HG03571 (cell line): ENCODE results near the gene HRH3.

Source experiments
- ATAC-seq: cut with Tn5 transposase; IDR thresholded peaks from one replicate; pipeline ENCODE4 v1.9.1; 2021; ENCODE audit not compliant: unreplicated experiment

The HRH3 gene

DNA sequence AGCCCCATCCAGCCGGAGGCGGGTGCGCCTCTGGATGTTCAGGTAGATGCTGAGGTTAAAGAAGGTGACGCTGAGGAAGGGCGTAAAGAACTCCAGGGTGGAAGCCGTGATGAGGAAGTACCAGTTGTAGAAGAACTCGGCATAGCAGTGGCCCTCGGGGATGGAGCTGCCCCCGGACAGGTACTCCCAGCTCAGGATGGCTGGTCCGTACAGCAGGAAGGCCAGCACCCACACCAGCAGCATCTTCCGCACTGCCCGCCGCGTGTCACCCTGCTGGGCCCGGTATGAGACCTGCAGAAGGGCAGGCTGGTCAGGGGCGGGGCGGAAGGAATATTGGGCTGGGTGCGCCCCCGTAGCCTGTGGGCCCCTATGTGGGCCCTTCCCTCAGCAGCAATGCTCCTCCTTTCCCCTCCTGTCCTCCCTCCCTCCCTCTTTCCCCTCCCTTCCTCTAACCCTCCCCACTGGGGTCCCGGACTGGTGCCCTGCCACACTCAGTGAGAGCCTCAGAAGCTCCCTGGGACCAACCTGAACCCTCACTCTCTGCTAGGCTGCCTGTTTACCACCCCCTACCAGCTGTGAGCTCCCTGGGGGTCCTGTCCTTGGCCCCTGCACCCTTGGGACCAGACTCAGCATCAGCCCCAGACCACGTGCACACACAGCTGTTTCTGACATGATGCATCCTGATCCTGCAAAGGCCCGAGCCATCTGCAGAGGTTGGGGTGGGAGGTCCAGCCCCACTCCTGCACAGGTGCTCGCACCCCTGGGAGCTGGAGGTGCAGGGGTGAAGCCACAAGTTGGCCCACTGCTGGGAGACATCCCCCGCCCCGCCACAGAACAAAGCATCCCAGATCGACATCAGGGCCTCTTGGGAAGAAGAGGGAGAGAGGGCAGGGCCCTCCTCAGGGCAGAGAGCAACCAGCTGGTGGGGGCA lies 3.2 kb downstream of the HRH3 start:
- no peak for ATAC-seq

DNA sequence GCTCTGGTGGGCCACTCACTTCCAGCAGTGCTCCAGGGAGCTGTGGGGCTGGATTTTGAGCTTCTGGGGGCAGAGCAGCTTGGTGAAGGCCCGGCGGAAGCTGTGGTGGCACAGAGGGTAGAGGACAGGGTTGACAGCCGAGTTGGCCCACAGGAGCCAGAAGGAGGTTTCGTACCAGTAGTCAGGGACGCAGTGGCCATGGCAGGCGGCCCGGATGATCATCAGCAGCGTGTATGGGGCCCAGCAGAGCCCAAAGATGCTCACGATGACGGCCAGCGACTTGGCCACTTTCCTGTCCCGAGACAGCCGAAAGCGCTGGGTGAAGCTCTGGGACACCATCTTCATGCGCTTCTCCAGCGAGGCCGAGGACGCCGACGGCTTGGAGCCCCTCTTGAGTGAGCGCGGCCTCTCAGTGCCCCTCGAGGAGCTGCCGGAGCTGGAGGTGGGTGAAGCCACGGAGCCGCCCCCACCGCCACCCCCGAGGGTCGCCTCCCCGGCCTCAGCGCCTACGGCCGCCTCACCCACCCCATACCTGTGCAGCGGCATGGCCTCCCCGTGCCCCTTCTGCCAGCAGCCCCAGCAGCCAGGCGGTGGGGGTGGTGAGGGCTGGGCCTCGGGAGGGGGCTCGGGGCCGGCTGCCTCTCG lies 4.0 kb downstream of the HRH3 start:
- ATAC-seq, result no peak

DNA sequence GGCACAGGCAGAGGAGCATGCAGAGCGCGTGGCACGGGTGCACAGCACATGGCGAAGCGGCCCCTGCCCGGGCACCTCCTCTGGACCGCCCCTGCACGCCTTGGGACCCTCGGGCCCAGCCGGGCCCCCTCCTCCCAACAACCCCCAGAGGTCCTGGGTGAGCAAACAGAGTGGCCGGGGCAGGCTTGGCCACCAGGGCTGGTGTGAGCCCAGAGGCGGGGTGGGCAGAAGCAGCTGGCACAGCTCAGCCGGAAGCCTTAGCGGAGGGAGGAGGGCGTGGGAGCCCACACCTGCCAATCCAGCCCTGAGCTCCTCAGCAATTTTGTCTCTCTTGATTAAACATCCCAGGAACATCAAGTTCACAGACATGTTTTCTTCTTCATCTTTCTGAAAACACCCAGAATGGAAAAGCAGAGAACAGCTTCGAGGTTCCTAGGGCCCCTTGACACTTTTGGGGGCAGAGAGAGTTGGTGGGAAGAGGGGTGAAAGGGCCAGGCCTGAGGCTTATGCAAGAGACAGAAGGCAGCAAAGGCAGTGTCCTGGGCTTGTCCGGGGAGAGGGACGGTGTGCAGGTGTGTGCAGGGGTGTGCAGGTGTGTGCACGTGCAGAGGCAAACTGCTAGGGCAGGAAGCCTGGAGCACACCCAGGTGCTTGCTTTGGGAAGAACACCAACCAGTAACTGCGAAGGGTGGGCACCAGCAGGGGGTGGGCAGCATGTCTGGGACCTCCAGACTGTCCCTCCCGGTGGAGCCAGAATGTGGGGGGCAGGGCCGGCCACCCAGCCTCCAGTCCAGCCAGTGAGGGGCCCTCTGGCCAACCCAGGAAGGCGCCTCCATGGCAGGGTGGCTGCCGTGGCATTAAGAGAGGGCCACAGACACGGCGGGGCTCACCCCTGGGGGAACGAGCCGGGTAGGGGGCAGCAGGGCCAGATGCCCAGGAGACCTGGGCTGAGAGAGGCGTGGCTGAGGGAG lies 4.8 kb downstream of the HRH3 start:
- ATAC-seq, result no peak

DNA sequence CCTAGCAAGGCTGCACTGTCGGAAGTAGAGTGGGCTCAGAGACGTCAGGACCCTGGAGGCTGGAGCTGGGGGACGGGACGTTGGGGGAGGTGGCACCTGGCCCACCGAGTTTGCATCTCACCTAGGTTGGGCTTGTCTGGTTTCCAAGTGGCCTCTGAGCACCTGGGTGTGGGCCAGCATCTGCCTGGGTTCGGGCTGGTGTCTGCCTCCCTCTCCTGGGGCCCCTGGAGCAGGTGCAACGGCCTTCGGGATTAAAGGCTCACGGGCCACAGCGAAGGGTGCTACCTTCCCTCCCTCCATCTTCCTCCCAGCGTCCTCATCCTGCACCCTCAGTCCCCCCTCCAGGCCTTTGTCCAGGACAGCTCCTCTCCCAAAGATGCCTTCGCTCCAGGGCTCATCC lies 6.0 kb downstream of the HRH3 start:
- ATAC-seq, result no peak

DNA sequence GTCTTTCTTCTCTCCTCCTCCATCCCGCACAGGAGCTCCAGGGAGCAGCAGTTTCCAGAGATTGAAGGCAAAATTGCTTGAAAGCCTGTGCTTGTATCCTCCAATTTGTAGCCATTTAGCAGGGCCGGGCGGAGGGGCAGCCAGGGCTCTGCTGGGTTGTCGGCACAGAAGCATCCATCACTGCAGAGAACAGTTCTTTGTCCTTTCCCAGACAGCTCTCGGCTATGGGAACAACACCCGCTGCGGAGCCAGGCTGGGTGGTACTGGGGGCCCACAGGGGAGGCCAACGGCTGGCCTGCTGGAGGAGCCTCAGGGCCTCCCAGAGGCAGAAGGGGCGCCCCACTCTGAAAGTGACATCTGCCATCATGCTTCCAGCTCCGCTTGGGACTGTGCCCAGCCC lies 7.8 kb downstream of the HRH3 start:
- ATAC-seq, result no peak

DNA sequence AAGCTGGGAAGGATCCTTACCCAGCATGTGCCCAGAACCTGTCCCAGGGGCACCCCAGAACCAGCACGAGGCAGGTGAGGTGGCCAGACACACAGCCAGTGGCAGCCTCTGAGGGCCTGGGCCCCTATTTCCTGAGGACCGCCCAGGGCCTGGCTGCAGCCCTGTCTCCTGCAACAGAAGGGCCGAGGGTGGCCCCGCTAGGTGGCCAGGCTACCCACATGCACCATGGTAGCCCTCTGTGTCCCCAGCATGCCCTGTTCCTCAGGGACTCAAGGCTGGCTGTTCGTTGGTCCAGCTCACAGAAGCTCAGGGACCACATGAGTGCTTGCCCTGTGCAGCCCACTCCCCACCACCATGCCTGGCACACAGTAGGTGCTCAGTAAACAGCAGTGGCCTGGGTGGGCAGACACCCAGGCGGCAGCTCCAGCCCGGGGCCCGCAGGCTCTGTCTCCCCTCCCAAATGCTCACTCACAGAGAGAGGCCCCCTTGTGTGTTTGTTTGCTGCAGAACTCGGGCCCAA lies 8.2 kb downstream of the HRH3 start:
- no peak for ATAC-seq

DNA sequence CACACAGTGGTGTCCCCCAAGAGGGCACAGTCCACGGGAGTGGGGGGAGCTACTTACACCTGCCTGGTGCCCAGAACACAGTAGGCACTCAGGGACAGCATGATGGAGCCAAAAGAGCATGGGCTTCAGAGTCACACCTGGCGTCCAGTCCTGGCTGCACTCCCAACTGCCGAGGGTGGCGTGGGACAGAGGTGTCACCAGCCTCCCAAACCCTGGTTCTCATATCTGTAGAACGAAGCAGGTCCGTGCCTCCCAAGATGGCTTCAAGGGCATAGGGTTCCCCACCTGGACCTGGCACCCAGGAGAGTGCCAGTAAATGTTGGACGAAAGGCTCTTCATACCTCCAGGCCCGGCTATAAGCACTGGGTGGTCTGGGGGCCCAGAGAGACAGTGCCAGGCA lies 8.9 kb downstream of the HRH3 start:
- no peak for ATAC-seq

DNA sequence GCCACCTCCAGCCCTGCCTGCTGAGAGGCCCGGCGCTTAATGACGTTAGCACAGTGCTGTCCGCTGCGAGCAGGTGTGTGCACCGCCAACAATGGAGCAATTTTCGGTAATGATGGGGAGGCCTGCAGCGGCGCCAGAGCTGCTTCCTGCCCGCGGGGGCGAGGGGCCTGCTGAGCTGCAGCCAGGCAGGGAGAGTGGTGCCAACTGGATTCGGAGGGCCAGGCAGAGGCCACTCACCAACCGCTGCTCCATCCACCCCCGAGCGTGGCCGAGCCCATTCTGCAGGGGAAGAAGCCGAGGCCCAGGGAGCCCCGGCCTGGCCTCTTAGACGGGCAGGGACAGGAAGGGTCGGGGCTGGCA lies 9.6 kb downstream of the HRH3 start:
- no peak for ATAC-seq

DNA sequence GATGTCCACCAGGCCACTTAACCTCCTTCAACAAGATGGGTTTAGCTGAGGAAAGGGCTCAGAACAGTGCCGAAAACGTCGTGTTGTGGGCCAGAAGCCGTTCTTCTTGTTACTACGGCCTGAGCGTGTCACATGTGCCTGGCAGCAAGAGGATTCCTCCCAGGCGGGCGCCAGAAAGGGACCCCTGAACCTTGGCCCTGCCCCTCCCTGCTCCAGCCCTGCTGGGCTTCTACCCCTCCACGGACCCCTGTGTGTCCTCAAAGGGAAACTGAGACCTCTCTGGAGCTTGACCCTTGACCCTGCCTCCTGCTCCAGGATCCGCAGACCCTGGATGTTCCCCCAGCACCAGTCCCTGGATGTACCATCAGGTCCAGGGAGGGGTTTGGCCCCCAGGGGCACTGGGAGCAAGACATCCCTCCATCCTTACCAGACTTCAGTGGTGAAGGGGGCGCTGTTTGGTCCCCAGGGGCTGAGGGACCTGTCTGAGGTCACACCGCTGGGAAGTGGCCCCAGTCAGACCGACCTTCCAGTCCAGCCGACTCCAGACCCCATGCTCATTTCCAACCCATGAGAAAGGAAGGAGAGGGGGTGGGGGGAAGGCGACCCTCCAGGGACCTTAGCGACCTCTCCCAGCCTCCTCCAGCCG lies 10.1 kb downstream of the HRH3 start:
- ATAC-seq, result no peak

DNA sequence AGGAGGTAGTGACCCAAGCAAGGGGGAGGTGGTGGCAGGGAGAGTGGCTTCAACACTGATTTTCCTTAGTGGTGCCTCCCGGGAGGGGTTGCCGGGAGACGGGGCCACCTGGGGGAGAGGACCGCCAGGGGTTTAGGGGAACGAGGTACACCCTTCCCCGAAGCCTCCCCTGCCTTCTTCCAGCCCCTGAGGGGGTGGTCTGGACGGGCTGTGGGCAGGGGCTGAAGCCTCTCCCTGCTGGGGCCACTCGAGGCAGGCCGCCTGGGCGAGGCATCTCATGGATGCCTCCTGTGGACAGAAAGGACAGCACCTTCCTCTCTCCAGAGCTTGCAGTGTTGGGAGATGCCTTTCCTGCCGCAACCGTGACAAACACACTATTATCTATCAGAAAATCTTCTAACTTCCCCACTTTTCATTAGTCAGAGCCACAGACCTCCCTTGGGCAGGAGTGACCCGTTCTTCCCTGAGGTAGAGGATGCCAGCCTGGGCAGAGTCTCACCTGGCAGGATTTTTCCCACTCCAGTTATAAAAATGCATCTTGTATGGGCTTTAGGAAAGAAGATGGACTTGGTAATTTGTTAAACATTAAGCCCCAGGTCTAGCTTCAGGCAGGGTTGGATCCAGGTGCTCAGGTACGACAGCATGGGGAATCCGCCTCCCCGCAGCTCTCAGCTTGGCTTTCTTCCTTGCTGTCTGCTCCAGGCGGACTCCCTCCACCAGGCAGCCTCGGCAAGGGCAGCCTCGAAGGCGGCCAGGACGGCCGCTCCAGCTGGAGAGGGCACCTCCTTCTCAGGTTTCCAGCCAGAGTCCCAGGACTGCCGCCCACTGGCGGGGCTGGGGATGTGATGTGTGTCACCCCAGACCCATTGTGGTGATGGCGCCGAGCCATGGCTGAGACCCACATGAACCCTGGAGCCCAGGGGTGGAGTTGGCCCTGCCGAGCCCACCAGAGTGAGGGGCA lies 11.0 kb downstream of the HRH3 start:
- ATAC-seq, result no peak

DNA sequence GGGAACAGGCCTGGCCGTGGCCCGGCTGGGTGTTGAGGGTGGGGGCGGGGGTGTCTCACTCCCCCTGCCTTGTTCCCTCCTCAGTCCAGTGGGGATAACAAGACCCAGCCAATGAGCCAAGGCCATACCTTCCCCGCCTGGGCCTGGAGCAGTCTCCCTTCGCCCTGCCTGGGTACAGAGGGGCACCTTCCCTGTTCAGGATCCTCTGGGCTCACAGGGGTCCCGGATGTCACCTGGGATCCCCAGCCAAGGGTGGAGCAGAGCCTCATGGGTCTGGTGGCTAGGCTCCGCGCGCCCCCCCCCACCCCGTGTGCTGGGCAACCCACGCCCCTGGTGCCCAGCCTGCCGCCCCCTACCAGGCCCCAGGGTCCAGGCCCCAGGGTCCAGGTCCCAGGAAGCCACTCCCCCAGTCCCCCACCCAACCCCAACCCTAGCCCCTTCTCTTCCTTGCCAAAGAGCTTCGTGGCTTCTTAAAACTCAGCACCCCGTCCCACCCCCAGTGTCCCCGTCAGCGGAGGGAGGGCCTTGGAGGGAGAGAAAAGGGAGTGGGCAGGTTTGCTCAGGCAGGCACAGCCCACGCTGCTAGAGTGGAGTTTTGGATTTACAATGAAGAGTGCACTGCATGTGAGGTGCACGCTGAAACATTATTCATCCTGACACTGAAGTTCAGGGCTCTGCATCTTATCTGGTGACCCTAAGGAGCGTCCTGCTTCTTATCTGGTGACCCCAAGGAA lies 11.8 kb downstream of the HRH3 start:
- no peak for ATAC-seq

DNA sequence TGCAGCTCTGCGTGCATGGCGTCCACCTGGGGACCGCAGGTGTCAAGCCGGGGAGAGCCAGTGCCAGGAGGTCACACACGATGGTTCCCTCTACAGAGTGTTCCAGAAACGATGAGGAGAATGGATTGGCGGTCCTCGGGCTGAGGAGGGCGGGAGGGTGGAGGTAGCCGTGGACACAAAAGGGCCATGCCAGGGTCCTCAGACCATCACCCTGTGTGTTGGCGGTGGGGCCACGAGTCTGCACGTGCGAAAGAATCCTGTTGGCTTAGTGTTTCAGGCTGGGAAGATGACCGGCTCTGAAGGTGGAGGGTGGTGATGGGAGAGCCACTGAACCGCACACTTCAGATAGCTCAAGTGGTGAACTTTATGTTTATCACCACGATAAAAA lies 13.7 kb downstream of the HRH3 start:
- ATAC-seq, result no peak

DNA sequence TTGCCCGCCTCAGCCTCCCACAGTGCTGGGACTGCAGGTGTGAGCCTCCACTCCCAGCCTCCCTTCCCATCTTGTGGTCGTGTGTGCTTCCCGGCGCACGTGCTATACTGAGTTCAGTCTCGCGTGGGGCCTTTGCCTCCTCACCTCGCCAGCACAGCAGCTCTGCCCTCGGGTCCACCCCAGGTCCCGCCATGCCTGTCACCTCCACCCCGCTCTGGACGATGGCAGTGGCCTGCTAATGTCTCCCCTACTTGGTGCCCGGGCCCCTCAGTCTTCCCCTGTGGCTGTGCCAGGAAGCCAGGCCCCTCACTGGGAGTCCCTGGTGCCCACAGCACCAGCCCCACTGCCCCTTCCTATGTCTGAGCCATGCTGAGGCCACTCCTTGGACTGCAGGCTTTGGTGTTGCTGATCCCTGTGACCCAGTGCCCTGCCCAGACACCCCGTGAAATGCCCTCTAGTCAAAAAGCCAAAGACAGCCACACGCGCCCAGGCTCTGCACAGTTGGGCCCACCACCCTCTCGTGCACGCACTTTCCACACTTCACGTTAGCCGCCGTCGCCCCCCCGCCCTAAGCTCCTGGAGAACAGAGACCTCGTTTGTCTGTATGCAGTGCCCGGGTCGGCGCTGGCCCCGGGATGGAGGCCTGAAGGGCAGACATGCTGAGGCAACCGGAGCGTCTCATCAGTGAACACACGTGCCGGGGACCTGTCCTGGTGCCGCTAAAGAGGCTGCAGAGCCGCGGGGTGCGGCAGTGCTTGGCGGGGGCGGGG lies 14.3 kb downstream of the HRH3 start:
- no peak for ATAC-seq

DNA sequence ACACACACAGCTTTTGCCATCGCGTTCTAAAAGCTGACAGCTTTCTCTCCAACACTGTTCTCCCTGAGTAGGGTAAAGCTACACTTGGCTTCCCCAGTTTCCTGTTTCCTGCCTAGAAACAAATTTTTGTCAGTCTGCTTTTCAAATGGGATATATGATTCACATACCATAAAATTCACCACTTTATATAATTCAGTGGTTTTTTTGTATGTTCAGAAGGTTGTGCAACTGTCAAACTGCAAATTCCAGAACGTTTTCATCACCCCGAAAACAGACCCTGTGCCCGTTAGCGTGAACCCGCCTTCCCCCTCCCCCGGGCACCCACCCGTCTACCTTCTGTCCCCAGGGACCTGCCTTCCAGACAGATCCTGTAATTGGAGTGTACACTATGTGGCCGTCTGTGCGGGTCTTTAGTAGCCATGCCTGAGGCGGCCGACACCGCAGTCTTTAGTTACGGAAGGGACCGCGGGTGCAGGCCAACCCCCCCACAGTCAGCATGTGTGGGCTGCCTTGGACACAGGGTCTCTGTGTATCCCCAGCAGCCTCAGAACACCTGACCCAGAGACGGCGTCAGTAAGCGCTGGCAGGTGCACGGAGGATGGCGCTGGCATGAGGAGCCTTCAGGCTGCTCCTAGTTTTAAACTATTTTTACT lies 16.6 kb downstream of the HRH3 start:
- no peak for ATAC-seq

DNA sequence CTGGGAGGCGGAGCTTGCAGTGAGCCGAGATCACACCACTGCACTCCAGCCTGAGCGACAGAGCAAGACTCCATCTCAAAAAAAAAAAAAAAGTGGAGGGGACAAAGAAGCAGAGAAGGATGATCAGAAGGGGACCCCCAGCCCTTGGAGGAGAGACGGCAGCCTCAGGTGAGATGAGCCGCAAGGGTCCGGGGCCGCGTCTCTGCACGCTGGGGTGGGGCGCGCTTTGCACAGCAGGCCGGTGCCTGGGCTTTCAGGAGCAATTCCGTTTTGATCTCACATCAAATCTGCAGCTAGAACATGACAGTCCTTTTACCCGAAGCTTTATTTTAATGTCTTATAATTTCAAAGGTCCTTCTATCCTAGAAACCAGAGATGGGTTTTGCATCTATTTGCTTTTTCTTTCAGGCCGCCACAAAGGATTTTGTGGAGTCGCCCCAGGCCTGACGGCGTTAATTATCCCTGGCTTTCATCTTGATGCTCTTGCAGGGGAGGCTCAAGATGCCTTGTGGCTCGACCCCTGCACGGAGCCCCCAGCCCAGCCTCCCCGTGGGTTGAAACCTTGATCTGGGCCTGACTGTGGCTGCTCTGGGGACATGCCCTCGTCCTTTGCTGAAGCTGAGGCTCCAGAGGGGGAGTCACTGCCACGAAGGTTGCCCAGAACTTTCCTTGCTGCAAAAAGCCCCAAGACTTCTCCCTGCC lies 17.3 kb downstream of the HRH3 start:
- no peak for ATAC-seq

DNA sequence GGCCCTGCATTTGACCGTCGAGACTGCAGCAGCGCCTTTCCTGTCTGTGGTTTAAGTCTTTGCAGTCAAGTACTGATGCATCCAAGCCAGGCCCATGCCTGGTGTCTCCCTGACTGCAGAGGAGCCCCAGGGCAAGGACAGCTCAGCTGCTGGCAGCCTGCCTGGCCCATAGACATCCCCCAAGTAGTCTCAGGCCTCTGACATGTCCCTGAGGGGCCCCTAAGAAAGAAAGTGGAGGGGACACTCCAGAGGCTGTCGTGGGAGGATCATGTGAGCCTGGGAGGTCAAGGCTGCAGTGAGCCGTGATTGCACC lies 18.0 kb downstream of the HRH3 start:
- no peak for ATAC-seq
